GM21825 (cell line): ENCODE data around the gene JADE1.

ENCODE experiments used
- ATAC-seq: cut with Tn5 transposase; IDR thresholded peaks from one replicate; pipeline ENCODE4 v1.9.1; 2021; ENCODE audit warnings: mild to moderate bottlenecking, moderate library complexity; ENCODE audit not compliant: unreplicated experiment

JADE1 gene

DNA sequence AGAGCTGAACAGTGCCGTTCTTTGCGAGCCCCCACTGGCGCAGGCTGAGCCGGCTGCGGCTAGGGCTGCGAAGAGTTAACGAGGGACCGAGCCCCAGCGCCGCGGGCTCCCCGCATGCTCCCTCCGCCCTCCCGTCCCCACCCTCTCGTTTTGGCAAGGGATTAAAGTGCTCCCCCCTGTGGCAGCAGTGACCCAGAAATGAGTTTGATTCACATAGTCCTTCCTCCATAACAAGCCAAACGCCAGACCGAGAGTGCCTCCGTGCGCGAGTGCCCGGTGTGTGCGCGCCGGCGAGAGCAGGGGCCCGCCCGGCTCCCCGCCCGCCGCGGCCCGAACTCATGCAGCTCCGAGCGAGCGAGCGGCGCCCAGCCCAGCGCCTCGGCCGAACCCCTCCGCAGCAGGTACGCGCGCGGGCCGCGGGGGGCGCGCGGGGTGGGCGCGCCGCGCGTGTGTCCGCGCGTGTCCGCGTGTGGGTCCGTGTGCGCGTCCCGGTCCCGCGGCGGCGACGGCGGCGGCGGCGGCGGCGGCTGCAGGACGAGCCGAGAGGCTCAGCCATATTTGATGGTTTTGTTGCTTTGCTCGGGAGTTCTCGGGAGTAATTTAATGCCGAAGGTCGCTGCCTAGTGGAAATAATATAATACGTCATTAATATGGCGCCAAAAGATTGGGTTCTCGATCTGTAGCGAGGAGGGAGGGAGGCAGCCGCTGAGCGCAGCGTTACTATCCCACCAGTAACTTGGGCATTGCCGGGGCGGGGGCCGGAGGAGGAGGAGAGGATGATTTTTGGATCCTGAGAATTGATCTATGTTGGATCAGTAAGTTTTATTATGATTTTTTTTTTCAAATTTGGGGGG, at the start of gene JADE1:
Gene JADE1 (plus strand): TSS at position 224 of the 854 bp plus-strand sequence. CDS start 22,059 bp downstream, outside the sequence.
- ATAC-seq, result peak; percentile 43

DNA sequence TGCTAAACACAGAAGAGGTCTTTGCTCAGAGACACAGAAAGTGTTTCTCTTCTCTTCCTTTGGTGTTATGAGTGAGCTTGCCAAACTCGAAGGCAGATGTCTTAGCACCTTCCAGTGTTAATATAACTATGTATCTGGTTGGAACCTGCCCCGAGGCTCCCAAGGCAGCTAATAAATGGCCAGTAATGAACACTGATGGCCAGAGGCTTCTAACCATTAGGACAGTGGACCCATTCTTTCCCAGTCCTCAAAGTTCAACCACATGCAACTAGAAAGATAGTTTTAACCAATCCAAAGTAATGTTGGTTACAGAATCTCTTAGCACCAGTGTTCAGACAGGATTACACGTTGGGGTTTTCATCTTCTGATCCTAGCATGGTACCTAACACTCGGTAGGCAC, 42.7 kb upstream of the JADE1 start:
- ATAC-seq, result no peak

DNA sequence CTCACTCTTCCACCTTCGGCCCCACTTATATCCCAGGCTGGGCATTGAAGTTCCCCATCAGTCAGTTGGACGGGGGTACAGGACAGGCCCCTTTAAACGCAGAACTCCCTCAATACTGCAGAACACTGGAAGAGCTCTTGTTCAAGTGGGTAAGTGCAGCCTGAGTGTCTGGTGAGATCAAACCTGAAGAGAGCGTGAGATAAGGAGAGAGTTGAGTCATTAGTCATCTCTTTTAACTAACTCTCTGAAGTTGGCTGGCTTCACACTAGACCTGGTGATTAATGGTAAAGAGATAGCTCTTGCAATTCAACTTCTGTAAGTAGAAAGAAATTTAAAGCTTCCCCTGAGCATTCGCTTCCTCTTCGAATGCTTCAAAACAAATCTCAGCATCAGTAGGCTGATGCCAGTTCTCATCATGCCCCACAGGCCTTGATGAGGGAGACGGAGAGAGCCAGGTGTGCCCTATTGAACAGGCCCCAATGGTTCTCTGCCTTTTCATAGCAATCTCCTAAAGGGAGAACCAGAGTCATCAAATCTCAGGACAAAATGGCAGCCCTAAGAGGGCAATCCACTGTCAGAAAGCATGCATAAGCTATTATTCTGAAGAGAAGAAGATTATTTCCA, 41.0 kb upstream of the JADE1 start:
- no peak for ATAC-seq

DNA sequence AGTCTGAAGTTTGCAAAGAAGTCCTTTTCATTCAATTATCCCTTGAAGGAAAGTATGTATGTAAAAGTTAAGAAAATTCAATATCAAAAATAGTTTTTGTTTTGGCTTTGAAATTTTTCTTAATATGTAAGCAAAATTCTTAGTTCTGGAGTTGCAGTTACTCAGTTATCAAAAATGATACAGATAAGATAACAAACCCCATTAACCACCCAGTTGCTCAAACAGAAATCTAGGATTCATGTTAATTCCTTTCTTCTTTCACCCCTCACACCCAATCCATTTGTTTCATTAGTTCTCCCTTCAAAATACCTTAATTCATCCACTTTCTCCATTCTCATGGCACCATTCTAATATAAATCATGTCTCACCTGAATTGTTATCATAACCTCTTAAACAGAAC, 40.5 kb upstream of the JADE1 start:
- ATAC-seq, result no peak

DNA sequence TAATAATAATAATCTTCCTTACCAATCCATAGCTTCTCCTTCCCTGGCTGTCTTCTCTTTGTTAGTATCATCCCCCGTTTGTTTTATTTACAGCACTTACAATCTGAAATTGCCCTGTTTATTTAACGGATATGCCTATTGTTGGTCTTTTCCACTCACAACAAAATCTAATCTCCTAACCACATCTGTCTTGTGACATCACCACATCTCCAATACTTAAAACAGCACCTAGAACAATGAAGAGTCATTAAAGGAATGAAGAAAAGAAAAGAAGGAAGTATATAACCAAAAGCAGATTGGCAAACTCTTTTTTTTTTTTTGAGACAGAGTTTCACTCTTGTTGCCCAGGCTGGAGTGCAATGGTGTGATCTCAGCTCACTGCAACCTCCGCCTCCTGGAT, 38.7 kb upstream of the JADE1 start:
- no peak for ATAC-seq

DNA sequence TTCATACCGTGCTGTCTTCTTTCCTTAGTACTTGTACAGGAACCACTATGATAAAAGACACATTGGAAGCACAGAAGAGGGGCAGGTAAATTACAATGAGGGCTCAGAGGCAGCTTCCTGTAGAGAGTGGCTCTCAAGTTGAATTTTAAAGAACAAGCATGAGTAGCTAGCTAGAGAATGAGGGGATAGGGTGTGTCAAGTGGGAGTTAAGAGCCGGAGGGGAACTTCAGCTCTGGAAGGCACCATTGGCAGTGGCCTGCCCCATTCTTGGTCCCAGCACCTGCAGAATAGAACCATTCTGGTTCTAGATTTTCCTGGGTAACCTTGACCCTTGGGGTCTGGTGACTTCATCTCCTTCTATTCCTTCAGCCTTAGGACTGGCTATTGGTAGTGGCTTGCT, 34.0 kb upstream of the JADE1 start:
- no peak for ATAC-seq

DNA sequence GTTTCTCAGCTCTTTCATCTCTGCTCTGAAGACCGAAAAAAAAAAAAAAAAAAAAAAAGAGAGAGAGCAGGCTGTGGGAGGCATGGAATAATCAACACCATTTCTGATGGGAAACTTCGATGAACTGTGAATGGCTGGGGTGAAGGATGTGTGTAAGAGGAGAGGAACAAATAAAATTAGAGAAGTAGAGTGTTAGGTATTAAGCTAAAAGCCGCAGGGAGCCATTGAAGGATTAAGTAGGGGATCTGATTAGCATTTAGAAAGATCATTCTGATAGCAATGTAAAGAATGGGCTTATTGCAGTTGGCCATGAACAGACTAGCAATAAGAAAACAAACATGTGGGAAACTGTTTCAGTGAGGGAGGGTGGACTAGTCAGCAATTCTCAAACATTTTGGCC, 33.6 kb upstream of the JADE1 start:
- no peak for ATAC-seq

DNA sequence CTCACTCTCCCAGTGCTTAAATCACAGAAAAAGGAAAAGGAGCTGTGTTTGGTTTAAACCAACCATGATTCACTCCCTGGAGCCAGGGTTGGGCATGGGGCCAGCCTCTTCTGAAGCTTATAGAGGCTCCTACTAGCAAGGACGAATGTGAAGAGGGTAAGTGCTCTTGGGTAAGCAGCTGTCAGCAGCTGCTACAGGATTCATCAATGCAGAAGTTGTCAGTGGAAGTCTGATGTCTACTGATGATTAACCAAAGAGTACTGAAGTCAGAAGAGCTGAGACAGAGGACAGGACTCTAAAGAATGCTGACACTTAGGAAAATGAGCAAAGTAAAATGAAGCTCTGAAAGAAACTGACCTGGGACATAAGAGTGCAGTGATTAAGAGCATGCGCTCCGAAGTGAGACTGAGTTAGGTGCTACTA, 32.7 kb upstream of the JADE1 start:
- no peak for ATAC-seq

DNA sequence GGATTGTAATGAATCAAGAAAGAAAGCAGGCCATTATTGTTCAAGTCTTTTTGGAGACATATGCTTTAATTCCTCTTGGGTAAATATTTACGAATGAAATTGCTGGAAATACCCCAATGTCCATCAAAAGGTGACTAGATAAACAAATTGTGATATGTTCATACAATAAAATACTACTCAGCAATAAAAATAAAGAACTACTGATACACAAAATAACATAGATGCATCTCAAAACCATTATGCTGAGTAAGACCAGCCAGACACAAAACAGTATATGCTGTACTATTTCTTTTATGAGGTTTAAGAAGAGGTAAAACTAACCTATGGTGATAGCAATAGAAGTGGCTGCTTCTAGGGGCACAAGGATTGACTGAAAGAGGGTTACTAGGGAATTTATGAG, 28.8 kb upstream of the JADE1 start:
- ATAC-seq, result no peak

DNA sequence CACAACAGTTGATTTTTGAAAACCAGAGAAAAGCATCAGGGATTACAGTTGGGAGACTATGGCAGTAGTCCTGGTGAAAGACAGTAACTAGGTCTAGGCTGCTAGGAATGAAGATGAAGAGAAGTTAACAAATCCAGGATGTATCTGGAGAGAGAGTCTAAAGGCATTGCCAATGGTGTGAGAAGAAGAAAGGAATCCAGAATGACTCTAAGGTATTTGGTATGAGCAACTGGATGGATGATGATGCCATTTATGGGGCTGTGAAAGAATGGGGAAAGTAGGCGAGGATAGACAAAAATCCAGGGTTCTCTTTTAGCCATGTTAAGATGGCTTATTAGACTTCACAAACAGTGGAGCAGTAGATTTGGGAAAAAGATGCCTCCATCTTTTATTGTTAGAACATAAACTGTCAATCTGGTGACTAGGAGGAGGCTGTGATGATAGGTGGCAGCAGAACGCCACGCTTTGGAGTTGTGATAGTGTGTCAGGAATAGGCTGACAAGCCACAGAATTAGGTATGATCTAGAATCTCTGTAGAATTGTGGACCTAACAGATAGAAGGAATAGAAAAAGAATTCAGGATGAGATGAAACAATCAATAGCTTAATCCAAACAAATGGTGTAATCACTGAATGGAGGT, 27.3 kb upstream of the JADE1 start:
- no peak for ATAC-seq

DNA sequence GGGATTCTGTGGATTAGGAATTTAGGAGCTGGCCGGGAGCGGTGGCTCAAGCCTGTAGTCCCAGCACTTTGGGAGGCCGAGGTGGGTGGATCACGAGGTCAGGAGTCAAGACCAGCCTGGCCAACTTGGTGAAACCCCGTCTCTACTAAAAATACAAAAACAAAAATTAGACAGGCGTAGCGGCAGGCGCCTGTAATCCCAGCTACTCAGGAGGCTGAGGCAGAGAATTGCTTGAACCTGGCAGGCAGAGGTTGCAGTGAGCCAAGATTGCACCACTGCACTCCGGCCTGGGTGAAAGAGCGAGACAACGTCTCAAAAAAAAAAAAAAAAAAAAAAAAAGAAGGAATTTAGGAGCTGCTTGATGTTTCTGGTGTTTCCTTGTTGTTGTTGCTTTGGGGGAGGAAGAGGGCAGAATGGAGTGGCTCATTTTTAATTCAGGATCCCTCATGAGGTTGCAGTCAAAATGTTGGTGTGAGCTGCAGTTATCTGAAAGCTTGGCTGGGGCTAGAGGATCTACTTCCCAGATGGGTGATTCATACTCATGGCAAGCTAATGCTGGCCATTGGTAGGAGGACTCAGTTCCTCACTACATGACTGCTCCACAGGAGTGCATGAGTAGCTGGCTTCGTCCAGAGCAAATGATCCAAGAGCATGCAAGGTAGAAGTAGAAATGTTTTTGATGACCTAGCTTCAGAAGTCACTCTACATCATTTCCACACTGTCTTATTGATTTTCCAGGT, 26.5 kb upstream of the JADE1 start:
- no peak for ATAC-seq

DNA sequence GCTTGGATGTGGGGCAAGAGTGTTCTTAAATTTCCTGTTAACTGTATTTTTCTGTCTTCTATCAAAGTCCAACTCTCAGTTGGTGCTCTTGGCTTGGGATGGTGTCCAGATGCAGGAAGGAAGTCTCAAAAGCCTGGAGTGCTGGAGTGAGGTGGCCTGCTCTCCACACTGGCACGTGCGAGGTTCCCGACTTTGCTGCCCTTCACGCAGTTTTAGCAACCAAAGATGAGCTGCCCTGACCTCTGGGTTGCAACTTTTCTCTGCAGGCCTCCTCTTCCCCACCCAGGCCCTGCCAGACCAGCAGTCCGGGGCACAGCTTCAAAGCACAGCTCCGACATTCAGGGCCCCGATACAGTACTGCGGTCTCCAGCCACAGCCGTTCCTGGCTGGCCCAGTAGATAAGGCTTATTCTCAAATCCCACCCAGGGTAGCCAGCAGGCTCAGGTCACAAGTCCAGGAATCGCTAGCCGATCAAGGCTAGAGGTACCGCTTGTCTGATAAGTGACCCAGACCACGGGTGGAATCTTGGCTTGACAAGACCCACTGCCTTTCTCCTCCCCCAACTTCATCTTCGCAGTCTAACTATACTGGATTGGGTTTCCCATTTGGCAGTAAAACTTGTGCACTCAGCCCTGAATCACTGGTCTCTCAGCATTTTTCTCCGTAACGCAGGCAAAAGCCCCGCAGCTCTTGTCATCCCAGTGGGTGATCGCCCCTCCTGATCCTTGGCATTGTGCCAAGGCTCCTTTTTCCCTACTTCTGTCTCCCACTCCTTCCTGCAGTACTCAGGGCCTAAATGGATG, 21.8 kb upstream of the JADE1 start:
- no peak for ATAC-seq

DNA sequence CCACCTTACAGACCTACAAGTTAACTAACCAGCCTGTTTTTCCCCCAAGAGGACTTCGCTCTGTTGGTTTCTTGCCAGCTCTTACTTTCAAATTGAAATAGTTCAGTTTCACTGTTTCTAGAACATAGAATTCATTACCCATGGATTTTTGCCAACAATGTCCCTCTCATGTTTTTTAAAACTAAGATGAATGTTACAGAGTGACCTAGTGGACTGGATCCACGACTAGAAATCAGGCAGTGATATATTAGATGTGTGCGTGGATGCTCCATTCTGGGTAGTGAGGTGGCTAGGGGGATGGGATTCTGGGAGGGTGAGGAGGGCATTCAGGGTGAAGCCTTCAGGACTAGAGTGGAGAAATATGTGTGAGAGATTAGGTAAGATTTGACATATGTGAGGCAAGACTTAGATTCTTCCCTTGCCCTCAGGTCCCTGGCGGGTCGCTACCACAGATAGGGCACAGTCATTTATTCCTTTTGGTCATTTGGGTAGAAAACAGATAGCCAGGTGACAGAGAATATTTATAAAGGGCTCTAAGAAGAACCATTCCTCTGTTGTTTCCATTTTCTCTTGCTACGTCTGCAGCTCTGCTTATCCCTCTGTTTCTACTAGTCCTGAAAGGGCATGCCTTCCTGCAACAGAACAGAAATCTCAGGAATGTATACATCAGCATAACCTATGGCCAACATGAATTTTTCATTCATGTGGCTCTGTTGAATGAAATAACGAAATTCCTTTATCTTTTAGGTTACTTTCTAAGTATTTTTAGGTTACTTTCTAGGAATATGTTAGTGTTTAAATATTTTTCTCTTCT, 15.4 kb upstream of the JADE1 start:
- ATAC-seq, result no peak

DNA sequence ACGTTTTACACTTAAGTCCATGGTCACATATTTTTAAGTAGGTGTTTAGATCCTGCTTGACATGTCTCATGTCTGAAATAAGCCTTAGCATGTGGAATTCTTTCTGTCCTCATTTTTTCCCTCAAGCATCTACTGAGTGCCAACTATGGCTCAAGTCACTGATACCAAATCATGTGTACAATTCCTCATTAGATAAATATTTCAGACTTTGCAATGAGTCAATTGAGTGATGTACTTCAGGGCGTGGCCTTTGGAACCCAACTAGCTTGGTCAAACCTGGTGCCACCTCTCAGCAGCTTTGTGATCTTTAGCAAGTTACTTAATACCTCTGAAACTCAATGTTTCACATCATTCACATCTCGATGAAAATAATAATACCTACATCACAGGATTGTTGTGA, 12.6 kb upstream of the JADE1 start:
- no peak for ATAC-seq

DNA sequence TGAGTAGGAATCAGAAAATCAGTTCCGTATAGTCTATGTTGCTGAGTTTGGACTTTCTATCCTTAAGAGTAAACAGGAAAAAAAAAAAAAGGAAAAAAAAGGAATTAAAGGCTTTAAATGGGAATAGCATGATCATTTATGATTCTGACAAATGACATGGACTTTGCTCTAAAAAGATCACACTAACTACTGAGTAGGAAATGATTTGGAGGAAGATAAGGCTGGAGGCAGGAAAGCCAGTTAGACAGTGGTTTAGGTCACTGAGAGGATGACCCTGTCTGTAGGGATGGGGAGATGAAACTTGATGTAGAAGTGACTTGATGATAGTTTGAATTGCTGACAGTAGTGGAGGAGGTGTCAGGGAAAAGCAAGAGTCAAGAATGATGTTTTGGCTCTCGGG, 9.2 kb upstream of the JADE1 start:
- no peak for ATAC-seq

DNA sequence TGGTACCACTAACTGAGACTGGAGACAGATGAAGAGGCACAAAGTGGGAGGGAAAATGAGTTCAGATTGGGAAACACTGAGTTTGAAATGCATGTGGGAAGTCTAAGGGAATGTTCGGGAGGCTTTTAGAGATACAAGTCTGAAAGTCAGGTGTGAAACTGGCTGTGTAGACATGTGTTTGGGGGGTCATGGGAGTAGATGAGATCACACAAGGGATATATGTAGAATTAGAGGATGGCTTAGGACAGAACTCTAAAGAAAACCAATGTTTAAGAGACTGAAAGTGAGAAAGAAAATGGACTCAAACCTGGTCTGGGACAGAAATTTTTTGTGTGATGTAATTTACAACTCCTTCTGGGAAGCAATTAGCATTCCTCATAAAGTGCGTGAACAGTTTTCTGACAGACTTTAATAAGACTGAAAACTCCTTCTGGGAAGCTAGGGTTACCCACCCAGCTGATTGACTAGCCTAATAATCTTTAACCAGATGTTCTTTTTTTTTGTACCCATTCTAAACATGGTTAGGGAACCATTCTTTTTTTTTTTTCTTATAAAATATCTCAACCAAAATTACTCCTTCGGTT, 8.7 kb upstream of the JADE1 start:
- ATAC-seq, result no peak

DNA sequence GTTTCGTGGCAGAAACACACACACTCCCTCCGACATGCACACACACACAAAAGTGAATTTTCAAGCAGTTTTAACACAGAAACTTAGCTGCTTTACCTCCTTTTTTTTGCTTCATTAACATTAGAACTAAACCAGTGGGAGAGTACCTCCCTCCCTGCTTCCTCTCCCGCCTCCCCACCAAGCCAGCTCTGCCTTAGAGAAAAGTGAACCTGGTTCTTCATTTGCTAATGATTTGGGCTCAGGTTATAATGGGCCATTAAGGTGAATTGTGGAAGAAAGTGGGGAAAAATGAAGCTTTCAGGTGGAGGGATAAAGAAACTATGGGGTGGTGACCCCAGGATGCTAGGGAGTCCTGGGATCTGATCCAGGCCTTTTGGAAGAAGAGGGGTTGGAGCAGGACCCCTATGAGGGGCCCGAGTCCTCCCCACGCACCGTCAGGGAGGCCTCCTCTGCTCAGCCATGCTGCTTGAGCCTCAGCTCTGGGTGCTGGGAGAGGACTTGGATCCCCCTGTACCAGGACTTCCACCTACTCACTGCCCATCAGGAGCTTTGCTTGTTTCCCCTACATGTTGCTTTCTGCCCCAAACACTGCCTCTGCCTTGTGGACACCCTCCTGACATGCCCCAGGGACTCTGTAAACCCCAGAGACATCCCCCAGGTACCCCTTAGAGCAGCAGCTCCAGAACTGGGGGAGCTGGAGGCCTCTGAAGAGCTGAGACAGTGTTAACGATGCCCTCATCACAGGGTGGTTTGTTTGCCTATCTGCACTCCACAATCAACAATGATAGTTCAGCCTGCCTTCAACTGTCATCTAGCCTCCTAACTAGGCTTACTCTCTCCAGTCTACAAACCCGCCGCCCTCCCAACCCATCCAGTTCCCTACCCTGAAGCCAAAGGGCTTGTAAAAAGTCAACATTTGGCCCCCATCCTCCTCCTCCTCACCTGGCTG, 6.5 kb upstream of the JADE1 start:
- no peak for ATAC-seq

DNA sequence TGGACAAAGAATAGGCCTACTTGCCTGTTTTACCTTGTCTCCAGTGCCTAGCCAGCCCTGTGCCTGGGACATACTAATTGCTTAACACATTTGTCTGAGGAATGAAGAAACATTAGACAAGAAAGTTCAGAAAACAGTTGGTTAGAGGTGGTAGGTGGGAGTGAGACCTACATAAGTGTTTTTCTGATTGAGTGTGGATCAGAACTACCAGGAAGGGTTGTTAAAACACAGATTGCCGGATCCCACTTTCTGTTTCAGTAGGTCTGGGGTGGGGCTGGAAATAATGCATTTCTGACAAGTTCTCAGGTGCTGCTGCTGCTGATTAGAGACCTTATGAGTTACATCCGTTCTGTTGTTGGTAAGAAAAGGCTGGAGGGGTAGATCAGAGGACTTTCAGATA, 5.7 kb upstream of the JADE1 start:
- ATAC-seq, result peak; percentile 59
